Measurements from ENCODE around the gene BARHL1.

BARHL1 gene

DNA sequence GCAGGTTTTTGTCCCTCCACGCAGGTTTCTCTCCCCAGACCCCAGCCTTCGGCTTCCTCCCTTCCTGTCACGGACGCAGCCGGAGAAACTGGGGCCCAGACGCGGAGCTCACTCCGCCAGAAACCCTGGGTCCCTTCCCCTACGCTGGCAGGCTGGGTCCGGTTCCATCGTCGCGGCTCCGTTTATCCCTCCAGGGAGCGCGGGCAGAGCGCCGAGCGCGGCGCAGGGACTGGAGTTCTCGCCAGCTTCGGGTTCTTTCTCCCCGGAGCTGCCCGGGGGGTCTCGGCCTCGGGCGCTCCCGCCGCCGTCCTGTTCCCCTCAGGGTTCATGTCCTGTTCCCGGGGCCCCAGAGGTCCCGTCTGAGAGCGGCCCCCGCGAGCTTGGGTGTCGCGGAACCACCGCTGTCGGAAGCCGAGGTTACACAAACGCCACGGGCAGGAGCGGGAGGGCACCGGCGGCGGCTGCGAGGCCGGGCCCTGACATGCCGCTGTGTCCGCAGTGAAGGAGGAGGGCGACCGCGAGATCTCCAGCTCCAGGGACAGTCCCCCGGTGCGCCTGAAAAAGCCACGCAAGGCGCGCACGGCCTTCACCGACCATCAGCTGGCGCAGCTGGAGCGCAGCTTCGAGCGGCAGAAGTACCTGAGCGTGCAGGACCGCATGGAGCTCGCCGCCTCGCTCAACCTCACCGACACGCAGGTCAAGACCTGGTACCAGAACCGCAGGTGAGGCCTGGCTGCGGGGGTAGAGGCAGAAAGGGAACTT is 4.6 kb downstream of the BARHL1 start:
- no peak for DNase-seq (ENCODE audit: low read depth, low spot score)

- DNase-seq (ENCODE audit: low read depth, low spot score) = no peak
Observed at GRCh38 chr9:132587592-132587955, 5.2 kb downstream of the BARHL1 start.

GRCh38 chr9:132588098-132588497 is 5.7 kb downstream of the BARHL1 start:
- no peak for DNase-seq (ENCODE audit: low read depth, low spot score)

GRCh38 chr9:132588501-132589147 is 6.2 kb downstream of the BARHL1 start:
- no peak for DNase-seq (ENCODE audit: low read depth, low spot score)

- no peak for DNase-seq (ENCODE audit: low read depth, low spot score)
Observed at GRCh38 chr9:132589148-132590036, 7.0 kb downstream of the BARHL1 start.

GRCh38 chr9:132590037-132590317 is 7.6 kb downstream of the BARHL1 start:
- no peak for DNase-seq (ENCODE audit: low read depth, low spot score)

DNA sequence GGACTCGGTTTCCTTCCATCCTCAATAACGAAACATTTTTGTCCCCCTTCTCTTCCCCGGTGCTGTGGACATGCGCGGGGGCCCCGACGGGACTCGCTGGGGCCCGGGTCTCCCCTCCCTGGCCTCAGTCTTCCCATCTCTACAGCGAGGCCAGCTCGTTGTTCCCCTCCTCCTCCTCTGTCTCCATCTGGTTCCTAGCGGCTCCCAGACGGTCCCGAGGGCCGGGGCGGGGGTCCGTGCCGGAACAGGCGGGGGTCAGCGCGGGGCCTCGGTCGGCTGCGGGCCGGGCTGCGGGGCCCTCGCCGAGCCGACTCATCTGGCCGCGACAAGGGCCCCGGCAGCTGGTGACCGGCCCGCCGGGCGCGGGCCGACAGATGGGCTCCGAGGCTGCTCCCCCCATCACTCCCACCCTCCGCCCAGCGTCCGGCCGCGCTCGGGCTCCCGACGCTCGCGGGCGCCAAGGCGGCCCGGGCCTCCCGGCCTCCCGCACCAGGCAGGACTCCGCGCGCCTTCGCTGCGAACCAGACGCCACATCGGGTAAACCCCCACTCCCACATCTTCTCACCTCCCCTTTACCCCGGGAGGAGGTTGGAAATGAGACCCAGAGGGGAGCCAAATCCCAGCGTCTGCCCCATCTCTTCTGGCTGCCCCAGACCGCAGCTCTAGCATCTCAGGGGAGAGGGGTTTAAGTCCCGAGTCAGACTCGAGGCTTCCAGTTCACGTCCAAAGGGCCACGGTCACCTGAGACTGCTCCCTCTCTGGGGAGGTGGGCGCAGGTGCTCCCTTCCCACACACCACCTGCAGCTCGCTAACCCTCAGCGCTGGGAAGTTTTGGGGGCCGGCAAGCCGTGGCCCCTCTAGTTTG is 8.1 kb downstream of the BARHL1 start:
- no peak for DNase-seq (ENCODE audit: low read depth, low spot score)

GRCh38 chr9:132591244-132591643 is 8.8 kb downstream of the BARHL1 start:
- DNase-seq (ENCODE audit: low read depth, low spot score) = no peak

GRCh38 chr9:132591751-132592314 is 9.4 kb downstream of the BARHL1 start:
- no peak for DNase-seq (ENCODE audit: low read depth, low spot score)

DNA sequence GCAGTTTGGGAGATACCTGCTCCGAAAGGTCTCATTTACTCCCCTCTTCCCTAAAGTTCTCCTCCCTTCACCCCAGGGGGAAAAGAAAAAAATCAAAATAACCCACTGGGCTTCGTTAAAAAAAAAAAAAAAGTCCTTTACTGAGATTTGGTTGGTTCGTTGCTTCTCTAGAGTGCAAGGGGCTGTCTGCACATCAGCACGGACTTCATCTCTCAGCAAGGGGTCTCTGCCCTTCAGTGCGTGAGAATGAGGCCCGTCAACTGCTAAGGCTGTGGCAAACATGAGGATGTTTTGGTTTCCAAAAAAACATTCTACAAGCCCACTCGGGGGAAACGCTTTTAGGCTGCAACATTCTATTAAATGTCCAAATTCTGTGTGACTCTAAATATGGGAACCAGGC is 10.0 kb downstream of the BARHL1 start:
- no peak for DNase-seq (ENCODE audit: low read depth, low spot score)

DNA sequence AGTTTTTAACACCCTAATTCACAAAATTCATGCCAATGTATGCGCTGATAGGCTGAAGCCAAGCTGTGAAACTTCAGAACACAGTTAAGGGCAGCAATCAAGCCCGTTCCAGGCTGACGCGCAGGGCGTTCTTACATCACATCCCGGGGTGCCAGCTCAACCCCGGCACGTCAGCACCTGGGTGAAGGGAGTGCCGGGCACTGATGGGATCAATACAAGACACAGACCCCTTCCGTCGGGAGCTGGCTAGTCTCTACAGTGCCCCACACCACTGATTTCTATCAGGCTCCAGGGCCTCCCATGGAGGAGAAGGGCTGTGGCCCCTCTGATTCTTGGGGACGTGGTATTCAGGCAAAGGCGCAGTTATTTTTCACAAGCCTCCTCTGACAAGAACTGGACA is 12.0 kb downstream of the BARHL1 start:
- DNase-seq (ENCODE audit: low read depth, low spot score) = no peak

GRCh38 chr9:132595319-132595718 is 12.9 kb downstream of the BARHL1 start:
- no peak for DNase-seq (ENCODE audit: low read depth, low spot score)

GRCh38 chr9:132596200-132596599 is 13.8 kb downstream of the BARHL1 start:
- DNase-seq (ENCODE audit: low read depth, low spot score) = no peak

GRCh38 chr9:132597073-132597775 is 14.8 kb downstream of the BARHL1 start:
- DNase-seq (ENCODE audit: low read depth, low spot score) = no peak

GRCh38 chr9:132600326-132600984 is 18.0 kb downstream of the BARHL1 start:
- DNase-seq (ENCODE audit: low read depth, low spot score) = no peak

DNA sequence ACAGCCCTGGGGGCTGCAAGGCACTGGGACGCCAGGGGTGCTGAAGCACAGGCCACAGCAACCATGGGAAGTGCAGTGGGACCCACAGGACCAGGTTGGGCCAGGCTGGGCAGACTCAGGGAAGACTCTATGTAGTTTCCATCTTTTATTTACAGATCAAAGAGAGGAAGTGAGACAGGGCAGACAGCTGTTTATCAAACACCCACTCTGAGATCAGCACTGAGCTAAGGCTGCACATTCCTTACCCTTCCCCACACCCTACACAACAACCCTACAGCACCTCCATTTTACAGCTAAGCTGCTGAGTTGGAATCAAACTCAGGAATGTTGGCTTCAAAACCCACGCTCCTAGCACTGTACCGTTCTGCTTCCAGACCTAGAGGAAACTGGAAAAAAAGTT is 19.8 kb downstream of the BARHL1 start:
- DNase-seq (ENCODE audit: low read depth, low spot score) = no peak

GRCh38 chr9:132605387-132605786 is 23.0 kb downstream of the BARHL1 start:
- DNase-seq (ENCODE audit: low read depth, low spot score) = no peak

DNA sequence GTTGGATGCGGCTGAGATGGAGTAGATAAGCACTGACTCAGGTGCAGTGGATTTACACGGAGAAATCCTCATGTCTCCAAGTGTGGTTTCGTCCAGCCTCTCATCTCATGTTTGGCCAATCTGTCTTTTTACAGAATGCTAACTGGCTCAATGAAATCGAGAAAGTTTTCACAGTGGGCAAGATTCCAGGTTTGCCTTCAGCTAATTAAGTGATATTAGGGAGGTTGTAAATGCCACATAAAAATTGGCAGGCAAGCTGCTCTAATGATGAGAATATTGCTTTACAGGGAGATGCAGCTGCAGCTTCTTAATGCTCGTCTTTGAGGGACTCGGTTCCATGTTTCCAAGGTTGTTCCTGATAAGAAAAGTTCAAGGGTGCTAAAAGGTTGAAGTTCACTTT is 23.7 kb downstream of the BARHL1 start:
- no peak for DNase-seq (ENCODE audit: low read depth, low spot score)

GRCh38 chr9:132609184-132609583 is 26.8 kb downstream of the BARHL1 start:
- DNase-seq (ENCODE audit: low read depth, low spot score) = no peak

GRCh38 chr9:132609829-132610228 is 27.4 kb downstream of the BARHL1 start:
- no peak for DNase-seq (ENCODE audit: low read depth, low spot score)

Measured in brain pericyte (primary cell).